Suprapubic skin (tissue), 3 donors: ENCODE measurements around the gene AFF2.

Experiments
- CTCF ChIP-seq, 2 donors: fragments of 200-600 bp in 1 of 2; fragments of 450-650 bp in 1 of 2; sonication (generic) in 1 of 2; IDR thresholded peaks; one replicate each; pipeline ENCODE4 v1.5.1; 2016 to 2019; ENCODE audit warnings: antibody characterized with exemption in 2 of 2, mild to moderate bottlenecking in 1 of 2, moderate library complexity in 1 of 2
- EP300 ChIP-seq: sonication (generic); formaldehyde crosslinking; IDR thresholded peaks from one replicate; pipeline ENCODE4 v1.6.1; 2017; ENCODE audit warnings: antibody characterized with exemption
- POLR2A ChIP-seq, 2 donors: fragments of 450-650 bp; IDR thresholded peaks; one replicate each; pipeline ENCODE4 v1.6.1; 2017; ENCODE audit warnings: antibody characterized with exemption in 2 of 2, mild to moderate bottlenecking in 2 of 2, moderate library complexity in 2 of 2

DNA sequence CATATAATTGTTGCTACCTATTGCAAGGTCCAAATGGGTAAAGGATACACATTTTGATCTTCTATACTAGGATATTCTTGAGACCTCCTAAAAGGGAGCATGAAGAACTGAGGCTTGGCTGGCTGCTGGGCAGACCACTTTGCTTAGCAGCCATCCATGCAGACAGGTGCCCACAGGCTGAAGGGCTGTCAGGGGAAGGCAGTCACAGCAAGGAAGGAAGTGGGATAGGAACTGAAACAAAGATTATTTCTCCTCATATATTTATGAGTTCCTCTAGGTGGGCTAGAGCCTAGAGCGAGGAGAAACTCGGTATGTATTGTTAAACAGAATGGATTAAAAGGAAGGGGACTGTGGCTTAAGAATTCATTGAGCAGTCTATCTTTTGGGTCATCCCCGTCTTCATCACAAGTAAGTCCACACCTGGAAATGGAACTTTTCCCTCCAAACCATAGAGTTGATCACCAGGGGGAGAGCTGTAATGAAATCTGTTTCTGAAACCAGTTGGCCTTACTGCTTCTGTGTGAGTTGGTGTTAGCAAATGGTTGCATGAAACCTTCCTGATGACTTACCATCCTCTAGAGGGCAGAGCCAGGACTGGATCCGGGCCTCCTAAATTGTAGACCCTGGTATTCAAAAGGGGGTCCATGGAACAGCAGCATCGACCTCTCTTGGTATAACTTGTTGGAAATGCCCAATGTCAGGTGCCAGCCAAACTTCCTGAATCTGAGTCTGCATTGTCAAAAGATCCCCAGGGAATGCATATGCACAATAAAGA, 42.3 kb downstream of the AFF2 start:
- no peak for TF ChIP-seq POLR2A (IDR thresholded peaks at IDR 0.05)
- no peak for TF ChIP-seq CTCF (IDR thresholded peaks at IDR 0.05)
- TF ChIP-seq EP300 = no peak
